ENCODE data around the gene NAA80.

The NAA80 gene

GRCh38 chr3:50337175-50337861, 38.1 kb upstream of the NAA80 start:
- no peak for TF ChIP-seq CTCF (IDR thresholded peaks at IDR 0.05; ENCODE audit: insufficient read depth, missing control alignments)
- no peak for FAIRE-seq
- peak; percentile 100 for DNase-seq (ENCODE audit: insufficient read length, low spot score)

DNA sequence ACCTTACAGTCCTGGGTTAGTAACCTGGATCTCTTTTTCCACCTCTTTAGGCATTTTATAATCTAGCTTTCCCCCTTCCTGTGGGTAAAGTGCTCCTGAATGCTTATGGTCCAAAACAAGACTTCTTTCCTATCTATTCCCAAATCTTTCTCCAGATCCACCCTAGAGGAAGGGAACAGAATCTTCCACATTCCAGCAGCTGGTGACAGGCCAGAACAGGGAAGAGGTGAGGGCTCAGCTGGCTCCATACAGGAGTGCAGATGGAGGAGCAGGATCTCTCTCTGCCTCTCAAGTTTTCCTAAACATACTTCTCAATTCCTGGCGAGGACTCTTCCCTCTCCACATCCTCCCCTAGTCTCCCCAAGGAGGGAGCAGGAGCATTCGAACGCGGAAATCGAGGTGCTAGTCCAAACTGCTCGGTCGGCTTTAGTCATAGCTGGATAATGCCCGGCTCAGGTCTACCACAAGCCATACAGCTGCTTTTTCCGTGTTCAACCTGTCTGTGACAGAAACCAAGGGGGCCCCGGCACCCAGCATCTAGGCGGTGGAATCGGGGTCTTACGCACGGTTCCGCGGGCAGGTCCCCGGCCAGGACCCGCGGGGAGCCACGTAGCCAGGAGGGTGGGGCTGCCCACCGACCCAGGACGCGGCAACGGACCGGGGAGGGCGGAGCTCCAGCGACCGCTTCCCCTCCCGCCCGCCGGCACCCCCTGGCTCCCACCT, 37.4 kb upstream of the NAA80 start:
- FAIRE-seq (no peak), DNase-seq (ENCODE audit: insufficient read length, low spot score) (no peak)
- no peak for TF ChIP-seq CTCF (IDR thresholded peaks at IDR 0.05; ENCODE audit: insufficient read depth, missing control alignments)

GRCh38 chr3:50334339-50335075, 35.3 kb upstream of the NAA80 start:
- FAIRE-seq, result no peak
- TF ChIP-seq CTCF (IDR thresholded peaks at IDR 0.05; ENCODE audit: insufficient read depth, missing control alignments), result no peak
- DNase-seq (ENCODE audit: insufficient read length, low spot score), result no peak

DNA sequence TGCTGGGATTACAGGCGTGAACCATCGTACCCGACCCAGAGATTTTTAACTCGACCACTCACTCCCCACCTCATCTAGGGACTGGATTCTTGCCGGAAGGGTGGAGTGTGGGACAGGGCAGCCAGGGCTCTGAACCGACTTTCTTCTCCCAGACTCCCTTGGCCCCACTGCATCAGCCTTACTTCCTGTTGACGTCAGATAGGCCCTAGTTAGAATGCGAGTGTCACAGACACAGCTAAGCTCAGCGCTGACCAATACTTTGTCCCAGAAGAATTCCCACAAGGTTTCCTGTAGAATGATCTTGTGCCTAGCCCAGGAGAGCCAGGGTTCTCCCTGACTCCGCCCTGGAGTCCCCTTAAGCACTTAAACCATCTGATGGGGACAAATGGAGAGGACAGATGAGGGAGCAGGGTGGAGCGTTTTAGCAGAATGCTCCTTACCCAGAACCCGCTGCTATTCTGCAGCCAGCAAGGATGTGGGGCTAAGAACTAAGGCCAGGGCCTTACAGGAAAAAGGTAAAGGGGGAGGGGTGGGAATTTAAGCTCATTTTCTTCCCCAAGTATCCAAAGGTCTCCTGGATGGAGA, 34.6 kb upstream of the NAA80 start:
- DNase-seq (ENCODE audit: insufficient read length, low spot score), result no peak
- no peak for FAIRE-seq
- TF ChIP-seq CTCF (IDR thresholded peaks at IDR 0.05; ENCODE audit: insufficient read depth, missing control alignments), result no peak

DNA sequence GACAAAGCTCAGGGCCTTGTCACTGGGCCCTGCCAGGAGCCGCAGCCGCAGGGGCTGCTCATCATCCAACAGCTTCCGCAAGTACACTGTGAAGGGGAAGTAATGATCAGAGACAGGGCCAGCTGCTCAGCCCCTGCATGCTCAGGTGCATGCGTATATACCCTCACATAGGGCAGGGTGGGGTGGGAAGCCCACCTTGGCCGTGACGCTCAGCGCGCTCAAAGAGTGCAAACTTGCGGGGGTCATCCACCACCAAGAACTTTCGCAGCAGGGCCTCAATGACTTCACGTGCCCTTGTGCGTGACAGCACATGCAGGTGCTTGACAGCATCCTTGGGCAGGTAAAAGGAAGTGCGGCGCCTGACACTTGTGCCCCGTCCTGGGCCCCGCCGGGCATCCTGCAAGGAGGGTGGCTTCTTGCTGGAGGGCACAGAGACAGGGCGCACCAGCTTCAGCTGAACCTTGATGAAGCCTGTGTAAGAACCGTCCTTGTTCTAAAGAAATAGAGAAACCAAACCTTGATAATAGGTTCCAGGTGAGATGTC, 32.2 kb upstream of the NAA80 start:
- FAIRE-seq (no peak), DNase-seq (ENCODE audit: insufficient read length, low spot score) (no peak)
- no peak for TF ChIP-seq CTCF (IDR thresholded peaks at IDR 0.05; ENCODE audit: insufficient read depth, missing control alignments)

DNA sequence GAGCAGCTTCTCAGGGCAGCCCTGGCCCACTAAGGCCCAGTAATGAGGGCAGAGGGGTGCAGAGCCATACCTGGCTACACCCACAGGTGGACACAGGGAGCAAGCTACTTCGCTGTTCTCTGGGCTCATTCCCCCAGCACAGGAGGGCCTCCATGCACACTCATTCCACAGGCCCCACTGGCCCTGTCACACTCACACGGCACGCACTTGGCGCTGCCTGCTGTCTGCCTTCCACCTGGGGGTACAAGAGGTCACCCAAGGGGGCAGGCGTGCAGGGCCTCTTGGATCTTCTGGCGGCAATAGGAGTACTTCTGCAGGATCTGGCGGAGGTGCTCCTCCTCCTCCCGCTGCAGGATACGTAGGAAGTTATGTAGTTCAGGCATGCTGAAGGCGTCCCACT, 31.1 kb upstream of the NAA80 start:
- TF ChIP-seq CTCF (IDR thresholded peaks at IDR 0.05; ENCODE audit: insufficient read depth, missing control alignments), result no peak
- FAIRE-seq (no peak), DNase-seq (ENCODE audit: insufficient read length, low spot score) (no peak)

Data from D721Med (cell line).